Measurements from ENCODE around the gene ARMC8.
"Not testable (repeated sequence)": the region's sequence is repeated elsewhere in the genome, so short reads cannot be mapped to it uniquely, and the experiment has no call there.

ARMC8 gene, protein sequence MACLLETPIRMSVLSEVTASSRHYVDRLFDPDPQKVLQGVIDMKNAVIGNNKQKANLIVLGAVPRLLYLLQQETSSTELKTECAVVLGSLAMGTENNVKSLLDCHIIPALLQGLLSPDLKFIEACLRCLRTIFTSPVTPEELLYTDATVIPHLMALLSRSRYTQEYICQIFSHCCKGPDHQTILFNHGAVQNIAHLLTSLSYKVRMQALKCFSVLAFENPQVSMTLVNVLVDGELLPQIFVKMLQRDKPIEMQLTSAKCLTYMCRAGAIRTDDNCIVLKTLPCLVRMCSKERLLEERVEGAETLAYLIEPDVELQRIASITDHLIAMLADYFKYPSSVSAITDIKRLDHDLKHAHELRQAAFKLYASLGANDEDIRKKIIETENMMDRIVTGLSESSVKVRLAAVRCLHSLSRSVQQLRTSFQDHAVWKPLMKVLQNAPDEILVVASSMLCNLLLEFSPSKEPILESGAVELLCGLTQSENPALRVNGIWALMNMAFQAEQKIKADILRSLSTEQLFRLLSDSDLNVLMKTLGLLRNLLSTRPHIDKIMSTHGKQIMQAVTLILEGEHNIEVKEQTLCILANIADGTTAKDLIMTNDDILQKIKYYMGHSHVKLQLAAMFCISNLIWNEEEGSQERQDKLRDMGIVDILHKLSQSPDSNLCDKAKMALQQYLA

DNA sequence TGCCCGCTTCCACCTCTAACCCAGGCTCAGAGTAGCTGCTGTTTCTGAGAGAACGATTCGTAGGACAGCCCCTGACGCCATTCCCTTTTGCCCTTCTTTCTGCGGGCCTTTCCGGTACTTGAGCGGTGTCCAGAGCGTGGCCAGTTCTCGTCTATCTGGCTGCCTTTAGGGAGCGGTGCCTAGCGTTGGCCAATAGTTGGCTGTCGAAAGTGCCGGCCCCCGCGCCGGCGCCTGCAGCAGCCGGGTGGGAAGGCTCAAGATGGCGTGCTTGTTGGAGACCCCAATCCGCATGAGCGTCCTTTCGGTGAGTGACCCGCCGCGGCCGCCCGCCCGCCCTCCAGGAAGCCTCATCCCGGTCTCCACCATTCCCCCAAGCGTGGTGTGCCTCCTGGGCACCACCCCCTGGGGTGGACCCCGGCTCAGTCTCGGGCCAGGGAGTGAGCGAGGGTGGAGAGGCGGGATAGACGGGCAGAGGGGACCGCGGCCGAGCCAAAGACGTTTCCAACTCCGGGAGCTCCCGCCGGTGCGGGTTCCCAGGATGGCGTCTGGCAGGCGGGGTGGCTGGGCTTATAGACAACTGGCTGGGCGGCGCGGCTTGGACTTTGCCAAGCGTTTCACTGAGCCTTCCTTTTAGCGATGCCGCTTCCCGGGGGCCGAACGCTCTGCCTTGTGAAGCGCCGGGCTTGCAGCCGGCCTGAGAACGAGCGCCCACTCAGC is at the start of gene ARMC8:
TSS of gene ARMC8 (plus strand) at position 6 of the 717 bp plus-strand sequence. CDS start at position 260, 254 bp downstream.
- DNase-seq, result peak; percentile 71

DNA sequence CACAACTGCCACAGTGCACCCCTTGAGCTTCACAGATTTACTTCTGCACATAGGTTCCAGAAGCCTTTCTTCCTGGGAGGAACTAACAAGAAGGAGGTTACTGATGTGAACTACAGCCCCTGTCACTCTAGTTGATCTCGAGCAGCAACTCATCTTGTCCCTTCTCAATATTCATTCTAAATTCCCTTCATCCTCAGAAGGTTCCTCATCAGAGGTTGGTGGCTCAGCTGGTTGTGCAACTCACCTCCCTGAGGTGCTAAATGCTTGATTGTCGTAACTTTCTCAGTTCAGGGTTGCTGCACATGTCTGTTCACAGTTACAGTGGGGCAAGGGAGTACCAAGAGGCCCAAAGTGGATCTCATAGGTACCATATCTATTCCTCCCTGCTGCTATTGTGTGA is 49.2 kb upstream of the ARMC8 start:
- no peak for DNase-seq

DNA sequence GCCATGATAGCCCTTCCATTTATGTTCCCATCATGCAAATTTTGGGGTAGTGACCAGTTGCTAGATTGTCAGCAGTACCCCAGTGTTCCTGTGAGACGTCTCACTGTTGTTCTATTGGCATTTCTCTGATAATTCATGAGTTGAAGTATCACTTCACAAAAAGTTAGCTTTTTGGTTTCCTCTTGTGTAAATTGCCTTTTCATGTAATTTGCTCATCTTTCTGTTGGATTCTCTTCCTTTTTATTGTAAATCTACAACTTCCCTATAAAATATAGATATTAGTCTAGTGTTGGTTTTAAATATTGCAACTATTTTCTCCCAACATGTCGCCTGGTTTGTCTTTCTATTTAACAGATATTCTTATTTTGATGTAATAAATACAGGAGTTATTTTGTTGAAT is 47.4 kb upstream of the ARMC8 start:
- DNase-seq, result no peak

DNA sequence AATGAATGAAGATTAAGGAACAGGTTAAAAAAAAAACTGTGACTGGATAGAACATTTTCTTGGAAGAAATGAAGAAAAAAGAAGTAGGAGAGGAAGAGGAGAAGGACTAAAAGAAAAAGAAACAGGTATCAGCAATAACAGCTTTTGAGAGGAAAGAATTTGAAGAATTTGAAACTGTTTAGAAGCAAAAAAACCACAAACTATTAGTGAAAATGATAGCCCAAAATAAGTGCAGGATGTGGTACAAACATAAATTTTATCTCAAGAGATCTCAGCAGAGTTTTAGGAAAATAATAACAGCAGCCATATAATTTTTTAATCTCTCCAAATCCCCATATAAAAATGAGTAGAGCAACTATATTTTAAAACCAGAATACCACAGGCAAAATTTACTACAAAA is 46.2 kb upstream of the ARMC8 start:
- DNase-seq, result no peak

DNA sequence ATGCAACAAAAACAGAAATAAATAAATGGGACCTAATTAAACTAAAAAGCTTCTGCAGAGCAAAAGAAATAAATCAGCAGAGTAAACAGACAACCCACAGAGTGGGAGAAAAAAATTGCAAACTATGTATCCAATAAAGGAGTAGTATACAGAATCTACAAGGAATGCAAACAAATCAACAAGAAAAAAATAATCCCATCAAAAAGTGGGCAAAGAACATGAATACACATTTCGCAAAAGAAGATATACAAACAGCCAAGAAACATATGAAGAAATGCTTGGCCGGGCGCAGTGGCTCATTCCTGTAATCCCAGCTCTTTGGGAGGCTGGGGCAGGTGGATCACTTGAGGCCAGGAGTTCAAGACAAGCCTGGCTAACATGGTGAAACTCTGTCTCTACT is 44.9 kb upstream of the ARMC8 start:
- DNase-seq, result not testable (repeated sequence)

DNA sequence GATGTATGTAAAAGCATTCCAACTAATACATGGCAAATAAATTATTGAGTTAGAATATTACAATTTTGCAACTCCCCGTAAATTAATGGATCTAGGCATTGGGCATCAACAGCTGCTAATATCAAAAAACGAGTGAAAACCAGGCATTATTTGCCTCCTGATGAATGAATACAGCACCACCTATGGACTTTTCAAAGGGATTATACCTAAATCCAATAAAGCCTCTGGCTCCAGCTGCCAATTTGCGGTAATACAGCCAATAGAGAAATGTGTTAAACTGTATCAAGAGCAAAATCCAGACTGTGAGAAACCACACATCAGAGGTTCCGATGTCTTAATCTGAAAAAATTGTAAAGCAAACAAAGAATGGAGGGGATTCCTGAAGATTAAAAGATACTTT is 38.6 kb upstream of the ARMC8 start:
- no peak for DNase-seq

DNA sequence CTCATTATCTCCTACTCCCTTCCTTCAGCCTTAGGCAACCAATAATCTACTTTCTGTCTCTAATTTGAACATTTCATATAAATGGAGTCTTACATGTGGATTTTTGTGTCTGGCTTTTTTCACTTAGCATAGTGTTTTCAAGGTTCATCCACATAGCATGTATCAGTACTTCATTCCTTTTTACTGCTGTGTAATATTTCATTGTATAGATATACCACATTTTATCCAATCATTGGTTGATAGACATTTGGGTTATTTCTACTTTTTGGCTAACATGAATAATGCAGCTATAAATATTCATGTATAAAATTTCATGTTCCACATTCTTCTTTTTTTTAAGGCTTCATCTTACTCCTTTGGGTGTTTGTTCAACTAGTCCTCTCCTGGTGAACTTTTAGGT is 32.6 kb upstream of the ARMC8 start:
- DNase-seq, result no peak

DNA sequence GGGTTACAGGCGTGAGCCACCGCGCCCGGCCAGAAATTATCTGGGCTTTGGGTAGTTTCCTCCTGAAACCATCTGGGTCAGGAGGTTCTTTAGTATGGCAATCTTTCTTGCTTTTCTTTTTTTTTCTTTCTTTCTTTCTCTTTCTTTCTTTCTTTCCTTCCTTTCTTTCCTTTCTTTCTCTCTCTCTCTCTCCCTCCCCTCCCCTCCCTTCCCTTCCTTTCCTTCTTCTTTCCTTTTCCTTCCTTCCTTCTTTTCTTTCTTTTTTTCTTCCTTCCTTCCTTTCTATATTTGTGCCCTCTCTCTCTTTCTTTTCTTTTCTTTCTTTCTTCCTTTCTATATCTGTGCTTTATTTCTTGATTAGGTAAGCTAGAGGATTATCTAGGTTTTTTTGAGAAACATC is 29.4 kb upstream of the ARMC8 start:
- no peak for DNase-seq

DNA sequence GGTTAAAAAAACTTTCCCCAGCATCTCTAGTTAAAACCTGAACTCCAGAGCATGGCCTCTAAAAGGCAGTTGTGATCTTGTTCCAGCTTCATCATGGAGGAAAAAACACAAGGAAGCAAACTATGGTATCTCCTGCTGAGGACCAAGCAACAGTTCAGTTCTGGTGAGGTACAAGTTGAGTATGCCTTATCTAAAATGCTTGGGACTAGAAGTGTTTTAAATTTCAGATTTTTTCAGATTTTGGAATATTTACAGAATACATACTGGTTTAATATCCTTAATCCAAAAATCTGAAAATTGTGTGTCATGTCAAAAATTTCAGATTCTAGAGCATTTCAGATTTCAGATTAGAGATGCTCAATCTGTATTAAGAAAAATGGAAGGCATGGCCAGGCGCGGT is 22.0 kb upstream of the ARMC8 start:
- no peak for DNase-seq

DNA sequence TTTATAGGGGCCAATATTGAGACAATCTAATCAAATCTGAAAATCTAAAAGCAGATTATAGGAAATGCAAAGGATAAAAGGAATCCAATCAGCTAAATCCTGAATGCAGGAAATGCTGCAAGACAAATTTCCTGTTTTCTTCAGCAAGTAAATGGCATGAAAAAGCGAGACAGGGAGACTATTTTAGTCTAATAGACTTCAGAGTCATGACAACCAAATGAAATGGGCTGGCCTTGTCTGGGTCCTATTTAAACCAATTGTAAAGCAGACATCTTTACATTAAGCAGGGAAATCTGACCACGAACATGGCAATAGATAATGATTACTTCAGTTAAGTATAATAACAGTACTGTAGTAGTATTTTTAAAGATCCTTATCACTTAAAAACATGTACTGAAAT is 14.5 kb upstream of the ARMC8 start:
- no peak for DNase-seq

DNA sequence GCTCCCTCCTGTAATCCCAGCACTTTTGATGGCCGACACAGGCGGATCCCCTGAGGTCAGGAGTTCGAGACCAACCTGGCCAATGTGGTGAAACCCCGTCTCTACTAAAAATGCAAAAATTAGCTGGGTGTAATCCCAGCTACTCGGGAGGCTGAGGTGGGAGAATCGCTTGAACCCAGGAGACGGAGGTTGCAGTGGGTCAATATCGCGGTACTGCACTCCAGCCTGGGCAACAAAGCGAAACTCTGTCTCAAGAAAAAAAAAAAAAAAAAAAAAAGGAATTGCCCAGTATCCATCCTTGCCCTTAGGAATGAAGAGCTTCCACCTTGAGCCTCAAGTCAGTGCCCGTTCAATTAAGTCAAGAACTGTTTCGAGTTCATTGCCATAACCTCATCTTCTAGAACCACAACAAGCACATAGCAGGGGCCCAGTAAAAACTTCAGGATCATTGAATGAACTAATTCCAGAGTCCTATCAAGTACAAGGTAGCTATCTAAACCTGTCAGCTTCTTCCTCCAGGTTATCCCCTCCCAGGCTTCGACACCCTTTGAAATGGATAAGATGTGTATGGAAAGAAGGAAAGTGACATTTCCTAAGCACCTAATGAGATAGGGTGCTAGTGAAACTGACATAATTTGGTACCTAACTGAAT is 13.2 kb upstream of the ARMC8 start:
- no peak for DNase-seq

DNA sequence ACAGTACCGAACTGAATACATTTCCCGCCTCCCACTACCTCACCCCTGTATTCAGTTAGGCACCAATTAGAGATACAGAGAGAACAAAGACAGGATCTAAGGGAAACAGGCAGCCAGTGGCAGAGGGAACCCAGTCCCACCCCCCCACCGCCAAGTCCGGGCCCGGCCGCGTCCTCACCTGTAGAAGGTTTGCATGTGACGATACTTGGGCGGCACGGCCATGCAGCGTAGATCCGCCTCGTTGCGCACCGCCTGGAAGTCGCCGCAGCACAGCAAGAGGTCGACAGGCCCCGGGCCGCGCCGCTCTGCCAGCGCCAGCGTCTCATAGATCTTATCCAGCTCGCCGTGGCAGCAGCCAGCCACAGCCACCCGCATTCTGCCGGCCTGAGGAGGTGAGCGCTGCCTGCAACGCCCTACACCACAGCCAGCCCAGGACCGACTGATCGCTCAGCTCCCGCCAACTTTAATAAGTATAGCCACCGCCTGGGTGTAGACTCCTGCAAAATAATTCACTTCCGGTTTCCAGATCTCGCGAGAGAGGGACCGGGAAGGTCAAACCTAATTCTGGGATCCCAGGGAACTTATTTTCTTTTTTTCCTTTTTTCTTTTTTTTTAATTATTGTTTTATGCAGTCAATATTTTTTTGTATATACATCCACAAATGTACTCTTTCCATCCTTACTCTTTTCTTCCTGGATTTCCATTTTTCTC is 12.5 kb upstream of the ARMC8 start, which contains the start of gene DBR1:
TSS of gene DBR1 (minus strand) at position 501 of the 711 bp plus-strand sequence. CDS start at position 375, 126 bp downstream.
- peak; percentile 90 for DNase-seq

DNA sequence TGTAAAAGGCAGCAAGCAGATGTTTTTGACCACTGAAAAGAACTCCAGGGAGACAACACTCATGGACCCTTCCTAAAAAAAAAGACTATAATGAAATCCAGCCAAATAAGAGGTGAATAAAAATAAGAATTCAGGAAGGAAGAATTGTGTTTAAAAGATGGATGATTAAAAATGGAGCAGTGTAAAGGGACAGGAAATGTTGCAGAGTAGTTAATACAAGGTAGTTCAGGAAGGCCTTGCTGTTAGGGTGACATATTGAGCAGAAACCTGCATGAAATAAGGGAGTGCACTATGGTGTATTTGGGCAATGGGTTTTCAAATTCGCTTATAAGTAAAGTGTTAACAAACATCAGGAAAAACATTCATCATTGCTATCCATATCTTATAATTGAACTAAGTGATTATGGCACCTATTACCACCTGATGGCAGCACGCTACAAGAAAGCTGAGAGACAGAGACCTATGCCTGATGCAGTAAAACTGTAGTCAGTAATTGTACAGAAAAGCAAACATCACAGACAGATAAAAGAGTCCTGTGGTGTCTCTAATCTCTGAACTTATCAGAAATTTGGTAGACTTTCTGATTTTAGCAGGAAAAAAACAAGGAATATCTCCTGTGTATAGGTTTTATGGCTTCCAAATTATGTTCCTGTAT is 6.6 kb upstream of the ARMC8 start:
- no peak for DNase-seq

DNA sequence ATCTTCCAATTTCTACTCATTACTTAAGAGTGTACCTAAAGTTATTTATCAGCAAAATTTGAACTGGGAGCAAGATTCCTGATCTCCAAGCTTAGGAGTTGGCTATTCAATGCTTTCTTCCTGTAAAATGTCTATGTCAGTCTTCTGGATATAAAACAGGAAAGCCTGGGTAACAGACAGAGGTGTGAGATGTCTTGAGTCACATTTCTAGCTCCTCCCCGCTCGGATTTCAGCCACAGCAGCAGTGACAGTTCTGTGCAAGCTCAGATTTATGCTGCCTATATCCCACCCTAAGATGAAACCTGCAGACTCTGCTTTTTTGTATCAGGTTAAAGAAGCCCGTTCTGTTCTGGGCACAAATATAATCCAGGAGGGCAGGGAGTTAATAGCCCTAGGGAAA is 2.1 kb upstream of the ARMC8 start:
- no peak for DNase-seq

DNA sequence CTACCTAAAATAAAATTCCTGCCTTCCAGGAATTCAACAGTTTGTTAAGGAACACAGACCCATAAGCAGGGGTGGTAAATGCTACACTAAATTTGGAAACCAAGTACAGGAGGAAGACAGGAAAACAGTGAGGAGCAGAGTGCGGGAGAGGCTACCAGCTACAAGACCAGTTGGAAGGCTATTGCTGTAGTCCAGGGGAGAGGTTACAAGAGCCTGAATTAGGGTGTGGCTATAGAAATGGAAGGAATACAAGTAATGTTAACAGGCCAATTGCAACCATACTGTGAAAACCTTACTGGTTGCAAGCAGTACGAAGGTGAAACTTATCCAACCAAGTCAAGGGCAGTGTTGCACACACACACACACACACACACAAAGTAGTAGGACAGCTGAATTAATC is 880 bp upstream of the ARMC8 start:
- no peak for DNase-seq

DNA sequence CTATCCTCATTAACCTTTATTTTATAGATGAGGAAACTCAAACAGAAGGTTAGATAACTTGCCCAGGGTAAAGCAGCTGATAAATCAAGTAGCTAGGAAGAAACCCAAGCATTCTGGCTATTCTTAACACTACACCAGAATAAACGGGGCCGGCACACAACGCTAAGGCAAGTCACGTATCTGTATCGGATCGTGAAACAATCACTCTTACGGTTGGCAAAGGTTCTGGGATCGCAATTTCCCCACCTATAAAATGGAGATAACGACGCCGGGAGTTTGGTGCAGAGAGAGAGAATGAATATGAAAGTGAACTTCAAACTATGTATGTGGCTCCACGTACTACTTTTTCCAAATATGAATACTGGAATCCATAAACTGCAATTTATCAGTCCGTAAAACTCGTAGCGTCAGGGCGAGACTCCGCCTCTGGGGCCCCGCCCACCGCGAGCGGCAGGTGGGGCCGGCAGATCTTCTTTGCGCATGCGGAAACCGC is 252 bp upstream of the ARMC8 start:
- peak; percentile 95 for DNase-seq

DNA sequence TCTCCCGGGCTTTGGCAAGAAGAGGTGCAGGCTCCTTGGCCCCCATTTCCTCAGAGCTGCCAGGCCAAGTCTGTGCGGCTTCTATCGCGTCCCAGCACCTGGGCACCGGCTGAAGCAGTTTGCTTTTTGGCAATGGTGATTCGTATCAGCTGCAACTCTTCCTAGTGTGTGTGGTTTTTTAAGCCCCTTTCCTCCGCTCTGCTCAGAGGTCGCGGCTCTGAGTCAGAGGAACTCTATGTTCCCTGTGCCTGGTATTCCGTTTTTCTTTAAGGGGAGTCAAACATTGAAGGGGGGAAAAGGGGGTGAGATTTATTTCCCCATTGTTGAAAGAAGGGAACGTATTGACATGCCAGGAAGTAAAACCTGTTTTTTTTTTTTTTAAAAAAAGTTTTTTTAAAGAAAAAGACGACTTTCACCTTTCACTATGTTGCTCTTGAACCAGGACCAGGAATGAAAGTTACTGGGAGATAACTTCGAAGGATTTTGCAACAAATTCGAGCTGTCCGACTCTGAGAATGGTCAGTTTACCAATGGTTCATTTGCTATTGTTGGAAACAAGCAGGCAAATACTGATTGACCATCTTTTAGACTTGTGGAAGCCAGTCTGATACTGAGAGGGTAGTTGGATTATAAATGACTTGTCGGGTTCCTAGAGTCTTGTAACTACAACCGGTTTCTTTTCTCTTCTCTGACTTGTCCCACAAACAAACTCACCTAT is 1.1 kb downstream of the ARMC8 start:
- DNase-seq, result no peak

DNA sequence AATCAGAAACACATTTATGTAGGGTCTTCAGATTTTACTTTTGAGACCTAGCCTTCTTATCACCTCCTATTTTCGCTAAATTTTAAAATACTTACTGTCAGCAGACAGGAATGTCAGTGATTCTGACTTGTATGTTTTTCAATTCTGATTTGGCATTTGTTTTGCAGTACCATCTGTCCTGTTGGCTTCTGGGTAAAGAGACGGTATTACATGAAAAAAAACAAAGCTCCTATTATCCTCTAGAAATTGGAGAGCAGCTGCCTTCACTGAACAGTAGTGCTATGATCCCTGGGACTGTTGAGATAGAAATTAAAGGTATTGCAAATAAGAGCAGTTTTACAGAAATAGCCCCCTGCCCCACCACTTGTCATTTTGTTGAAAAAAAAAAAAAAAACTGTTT is 8.4 kb downstream of the ARMC8 start:
- DNase-seq, result no peak

DNA sequence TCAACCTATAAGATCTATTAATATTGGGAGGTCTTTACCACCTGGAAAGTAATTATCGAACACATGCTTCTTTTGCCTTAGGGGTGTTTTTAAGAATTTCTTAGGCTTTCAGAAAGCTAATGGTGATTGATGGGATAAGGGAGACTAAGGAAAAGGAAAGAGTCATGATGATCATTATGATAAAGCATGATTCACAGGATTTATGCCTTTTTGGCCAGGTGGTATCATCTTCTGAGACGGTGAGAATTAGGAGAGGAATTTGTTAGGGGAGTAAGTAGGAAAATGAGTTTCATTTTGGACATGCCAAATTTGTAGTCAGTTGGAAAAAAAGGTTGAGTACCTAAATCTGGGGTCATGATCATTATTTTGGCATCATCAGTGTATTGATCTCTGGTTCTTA is 8.9 kb downstream of the ARMC8 start:
- DNase-seq, result no peak

DNA sequence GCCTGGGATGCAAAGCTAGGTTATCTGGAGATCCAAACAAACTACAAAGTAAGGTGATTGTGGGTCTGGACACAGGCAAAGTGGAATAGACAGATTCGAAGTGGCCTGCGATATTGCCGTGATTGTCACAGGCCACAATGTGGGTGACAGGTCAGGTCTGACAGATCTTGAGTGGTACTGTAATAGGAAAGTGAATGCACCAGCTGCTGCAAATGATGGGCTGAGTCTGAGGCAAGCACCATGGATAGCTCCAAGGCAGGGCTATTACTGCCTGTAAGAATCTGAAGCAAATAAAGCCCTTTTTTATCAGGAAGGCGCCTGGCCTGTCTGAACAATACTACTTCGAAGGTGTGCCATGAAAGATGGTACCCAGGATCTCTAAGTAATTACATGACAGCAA is 10.0 kb downstream of the ARMC8 start:
- DNase-seq, result peak; percentile 33

DNA sequence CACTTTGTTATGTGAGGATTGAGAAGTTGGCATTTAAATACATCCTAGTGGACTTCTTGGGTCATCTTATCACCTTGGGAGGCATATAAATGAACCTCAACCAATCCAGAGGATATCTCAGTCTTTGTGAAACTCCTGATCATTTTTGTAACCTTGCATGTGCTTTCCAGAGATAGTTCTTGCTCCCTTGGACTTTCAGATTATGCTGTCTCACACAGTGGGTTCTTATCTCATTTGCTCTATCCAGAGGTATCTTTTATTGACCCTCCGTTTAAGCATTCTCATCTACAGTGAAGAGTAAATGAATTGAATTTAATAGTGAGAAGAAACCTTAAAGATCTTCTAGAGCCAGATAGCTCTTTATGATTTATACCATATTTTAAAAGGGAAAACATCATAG is 10.4 kb downstream of the ARMC8 start:
- no peak for DNase-seq
